Upper lobe of left lung (tissue), 4 donors: Measurements from ENCODE around the gene STK25.

Source experiments
- EP300 ChIP-seq, 4 donors: sonication (generic); formaldehyde crosslinking; IDR thresholded peaks; one replicate each; pipeline ENCODE4 v1.5.1; 2017; ENCODE audit warnings: antibody characterized with exemption in 4 of 4, control low read depth in 2 of 4
- TF ChIP-seq, protein P1 (sequence below), 6 experiments: fragments of 450-650 bp in 4 of 6; fragments of 200-600 bp in 2 of 6; sonication (generic) in 2 of 6; IDR thresholded peaks; one replicate each; pipeline ENCODE4 v1.5.1; 2016 to 2019; ENCODE audit warnings: antibody characterized with exemption in 6 of 6

DNA sequence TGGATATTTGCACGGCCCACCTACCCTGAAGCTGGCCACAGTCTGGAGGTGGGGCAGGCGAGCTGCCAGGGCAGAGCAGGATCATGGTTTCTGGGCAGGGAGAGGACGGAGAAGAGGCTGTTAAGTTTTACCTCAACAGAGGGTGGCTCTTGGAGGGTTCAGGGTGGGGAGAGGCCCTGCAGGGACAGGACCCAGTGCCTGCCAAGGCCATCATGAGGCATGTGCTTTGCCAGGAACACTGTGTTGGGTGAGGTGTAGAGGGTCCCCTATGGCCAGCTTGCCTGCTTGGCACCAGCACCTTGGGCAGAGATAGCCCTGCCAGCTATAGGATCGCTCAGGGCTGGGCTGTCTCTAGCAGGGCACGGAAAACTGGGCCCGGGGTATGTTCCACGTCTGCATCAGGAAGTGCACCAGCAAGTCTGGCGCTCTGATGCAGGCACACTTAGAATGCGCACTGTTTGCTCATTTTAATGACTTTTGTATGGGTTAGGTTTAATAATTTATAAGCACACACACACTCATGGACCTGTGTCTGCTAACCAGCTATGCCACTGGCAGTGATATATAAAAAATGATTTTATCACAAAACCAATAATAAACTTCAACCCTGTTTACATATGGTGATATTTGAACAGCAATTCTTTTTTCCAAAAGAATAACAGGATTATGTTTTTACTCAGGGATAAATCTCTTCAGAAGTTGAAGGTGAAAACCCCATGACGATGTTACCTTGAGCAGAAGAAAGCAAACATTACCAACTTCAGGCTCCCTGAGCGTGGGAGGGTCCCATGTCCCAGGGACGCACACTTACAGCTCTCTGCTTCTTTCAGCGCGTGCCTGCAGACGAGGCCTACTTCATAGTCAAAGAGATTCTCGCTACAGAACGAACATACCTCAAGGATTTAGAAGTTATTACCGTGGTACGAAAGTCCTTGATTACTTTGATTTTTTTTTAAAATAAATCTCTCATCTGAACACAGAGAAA is 46.4 kb downstream of the STK25 start:
- TF ChIP-seq, protein P1, sequence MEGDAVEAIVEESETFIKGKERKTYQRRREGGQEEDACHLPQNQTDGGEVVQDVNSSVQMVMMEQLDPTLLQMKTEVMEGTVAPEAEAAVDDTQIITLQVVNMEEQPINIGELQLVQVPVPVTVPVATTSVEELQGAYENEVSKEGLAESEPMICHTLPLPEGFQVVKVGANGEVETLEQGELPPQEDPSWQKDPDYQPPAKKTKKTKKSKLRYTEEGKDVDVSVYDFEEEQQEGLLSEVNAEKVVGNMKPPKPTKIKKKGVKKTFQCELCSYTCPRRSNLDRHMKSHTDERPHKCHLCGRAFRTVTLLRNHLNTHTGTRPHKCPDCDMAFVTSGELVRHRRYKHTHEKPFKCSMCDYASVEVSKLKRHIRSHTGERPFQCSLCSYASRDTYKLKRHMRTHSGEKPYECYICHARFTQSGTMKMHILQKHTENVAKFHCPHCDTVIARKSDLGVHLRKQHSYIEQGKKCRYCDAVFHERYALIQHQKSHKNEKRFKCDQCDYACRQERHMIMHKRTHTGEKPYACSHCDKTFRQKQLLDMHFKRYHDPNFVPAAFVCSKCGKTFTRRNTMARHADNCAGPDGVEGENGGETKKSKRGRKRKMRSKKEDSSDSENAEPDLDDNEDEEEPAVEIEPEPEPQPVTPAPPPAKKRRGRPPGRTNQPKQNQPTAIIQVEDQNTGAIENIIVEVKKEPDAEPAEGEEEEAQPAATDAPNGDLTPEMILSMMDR (IDR thresholded peaks at IDR 0.05), result no peak
- TF ChIP-seq EP300 (IDR thresholded peaks at IDR 0.05), result no peak
